GM19035 (cell line): ENCODE results near the gene TMEM263.
A peak's percentile ranks its signal among the peaks of the same experiment; 100 is the strongest.
"Not testable (repeated sequence)": the region's sequence is repeated elsewhere in the genome, so short reads cannot be mapped to it uniquely, and the experiment has no call there.

ENCODE experiments used
- ATAC-seq: cut with Tn5 transposase; IDR thresholded peaks from one replicate; pipeline ENCODE4 v1.9.1; 2021; ENCODE audit not compliant: unreplicated experiment

Gene TMEM263

DNA sequence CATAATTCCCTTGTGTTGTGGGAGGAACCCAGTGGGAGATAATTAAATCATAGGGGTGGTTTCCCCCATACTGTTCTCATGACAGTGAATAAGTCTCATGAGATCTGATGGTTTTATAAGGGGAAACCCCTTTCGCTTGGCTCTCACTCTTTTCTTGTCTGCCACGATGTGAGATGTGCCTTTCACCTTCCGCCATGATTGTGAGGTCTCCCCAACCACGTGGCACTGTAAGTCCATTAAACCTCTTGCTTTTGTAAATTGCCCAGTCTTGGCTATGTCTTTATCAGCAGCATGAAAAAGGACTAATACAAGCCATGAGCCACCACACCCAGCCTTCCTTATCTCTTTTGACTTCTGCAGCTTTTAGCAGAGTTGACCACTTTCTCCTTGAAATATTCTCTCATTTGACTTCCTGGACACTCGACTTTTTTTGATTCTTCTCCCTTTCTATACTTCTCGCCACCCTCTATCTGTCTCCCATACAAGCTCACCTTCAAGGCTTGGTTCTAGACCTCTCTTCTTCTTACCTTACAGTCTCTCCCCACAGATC is 29.0 kb downstream of the TMEM263 start:
- ATAC-seq = no peak

DNA sequence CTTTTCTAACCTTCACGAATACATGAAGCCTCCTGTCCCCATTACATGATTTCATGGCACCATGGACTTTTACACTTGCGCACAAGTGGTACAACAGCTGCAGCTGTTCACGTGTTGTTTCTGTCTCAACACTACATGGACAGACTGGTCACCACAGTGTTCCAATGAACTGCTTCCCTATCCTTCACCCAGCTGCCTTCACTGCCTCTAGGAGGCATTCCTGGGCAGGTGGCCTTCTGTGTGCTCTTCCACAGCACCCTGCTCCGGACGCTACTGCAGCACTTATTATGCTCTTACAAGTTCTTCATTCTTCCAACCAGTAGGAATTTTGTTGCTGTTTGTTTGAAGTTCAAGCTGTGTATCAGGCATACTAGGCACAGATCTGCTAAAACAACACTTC is 29.8 kb downstream of the TMEM263 start:
- no peak for ATAC-seq

DNA sequence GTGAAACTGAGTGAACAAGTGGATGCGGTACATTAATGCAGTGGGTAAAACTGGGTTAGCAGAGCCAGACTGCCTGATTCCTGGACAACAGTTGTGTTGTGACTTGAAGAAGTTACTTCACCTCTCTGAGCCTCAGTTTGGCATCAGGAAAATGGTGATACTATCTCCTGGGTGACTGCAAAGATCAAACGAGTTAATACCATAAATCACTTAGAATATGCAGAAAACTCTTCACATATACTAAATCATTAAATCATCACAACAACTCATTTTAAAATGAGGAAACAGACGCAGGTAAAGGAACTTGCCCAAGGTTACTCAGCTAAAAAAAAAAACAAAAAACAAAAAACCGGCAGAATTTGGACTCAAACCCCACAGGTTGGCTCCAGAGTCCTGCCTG is 30.4 kb downstream of the TMEM263 start:
- no peak for ATAC-seq

DNA sequence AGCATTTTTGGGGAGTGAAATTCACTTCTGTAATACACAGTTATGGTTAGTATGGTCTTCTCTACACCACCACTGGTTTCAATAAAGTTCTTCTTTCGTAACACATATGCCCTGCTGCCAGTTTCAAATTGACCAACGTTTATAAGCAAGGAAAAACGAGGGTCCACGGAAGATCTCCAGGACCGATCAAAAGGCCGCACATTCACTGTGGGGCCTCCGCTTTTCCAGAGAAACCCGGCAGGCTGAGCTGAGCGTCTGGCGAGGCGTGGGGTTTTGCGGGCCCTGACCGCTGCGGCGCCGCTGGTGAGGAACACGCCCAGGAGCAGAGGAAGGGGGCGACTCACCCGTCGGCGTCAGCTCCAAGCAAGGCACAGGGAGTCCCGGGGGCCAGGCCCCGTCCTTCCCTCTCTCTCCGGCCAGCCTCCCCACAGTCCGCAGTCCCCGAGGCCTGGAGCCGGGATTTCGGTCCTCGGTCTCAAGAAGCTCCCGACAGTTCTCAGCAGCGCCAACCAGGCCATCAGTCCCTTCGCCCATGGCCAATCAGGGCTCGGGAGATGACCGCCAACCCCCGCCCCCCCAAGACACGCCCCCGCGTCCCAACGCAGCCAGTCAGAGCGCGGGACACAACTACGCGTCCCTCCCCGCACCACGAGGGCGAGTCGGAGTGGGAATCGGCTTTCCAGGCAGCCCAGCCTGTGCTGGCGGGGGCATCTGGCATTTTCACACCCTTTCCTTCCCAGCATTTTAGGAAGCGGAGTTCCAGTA is 31.1 kb downstream of the TMEM263 start, which contains the start of gene MTERF2:
MTERF2 (minus strand) TSS at position 522 of the 765 bp plus-strand sequence. CDS start 8,432 bp downstream, outside the sequence.
- peak; percentile 94 for ATAC-seq

DNA sequence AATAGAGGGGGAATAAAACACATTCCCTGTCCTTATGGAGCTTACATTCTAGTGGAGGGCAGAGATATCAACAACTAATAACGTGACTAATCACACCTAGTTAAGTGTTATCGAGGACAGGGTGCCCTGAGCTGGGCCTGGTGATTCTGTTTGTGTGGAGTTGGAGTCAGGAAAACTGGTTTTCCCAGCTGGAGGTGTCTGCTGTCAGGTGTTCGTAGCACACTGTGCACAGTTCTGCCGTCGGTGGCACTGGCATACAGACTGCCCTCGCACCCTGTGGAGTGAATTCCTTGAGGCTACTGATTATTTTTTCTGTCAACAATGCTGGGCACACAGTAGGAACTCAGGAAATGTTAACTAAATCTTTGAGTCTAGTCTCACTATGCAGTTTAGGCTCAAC is 32.1 kb downstream of the TMEM263 start:
- ATAC-seq = no peak

DNA sequence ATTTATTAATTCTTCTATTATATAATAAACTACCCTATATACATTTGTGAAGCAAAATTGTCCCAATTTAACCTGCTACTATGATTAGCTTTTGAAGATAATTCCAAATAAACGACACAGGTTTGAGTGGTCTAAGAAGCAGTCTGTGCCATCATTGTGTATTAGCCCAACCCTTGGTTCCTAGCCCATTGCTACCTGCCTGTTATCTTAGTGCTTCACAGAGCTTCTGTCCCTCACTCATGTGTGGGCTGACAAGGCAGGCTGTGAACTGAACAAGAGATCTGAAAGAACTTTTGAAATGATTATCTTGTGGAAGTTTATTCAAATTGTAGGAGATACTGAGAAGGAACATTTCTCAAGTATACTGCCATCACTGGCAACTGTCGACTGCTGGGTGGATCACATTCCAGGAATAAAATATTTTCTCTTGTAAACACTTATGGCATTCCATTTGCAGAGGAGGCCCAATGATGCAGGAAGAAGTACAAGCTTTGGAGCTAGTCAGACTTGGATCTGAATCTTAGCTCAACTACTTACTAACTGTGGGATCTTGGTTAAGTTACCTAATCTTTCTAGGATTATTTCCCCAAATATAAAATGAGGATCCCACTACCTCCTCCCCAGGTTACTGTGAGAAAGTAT is 39.0 kb downstream of the TMEM263 start:
- no peak for ATAC-seq

DNA sequence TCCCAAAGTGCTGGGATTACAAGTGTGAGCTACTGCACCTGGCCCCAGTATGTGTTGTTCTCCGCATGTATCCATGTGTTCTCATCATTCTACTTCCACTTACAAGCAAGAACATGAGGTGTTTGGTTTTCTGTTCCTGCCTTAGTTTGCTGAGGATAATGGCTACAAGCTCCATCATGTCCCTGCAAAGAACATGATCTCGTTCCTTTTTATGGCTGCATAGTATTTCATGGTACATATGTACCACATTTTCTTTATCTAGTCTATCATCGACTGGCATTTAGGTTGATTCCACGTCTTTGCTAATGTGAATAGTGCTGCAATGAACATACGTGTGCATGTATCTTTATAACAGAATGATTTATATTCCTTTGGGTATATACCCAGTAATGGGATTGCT is 40.4 kb downstream of the TMEM263 start:
- not testable (repeated sequence) for ATAC-seq

DNA sequence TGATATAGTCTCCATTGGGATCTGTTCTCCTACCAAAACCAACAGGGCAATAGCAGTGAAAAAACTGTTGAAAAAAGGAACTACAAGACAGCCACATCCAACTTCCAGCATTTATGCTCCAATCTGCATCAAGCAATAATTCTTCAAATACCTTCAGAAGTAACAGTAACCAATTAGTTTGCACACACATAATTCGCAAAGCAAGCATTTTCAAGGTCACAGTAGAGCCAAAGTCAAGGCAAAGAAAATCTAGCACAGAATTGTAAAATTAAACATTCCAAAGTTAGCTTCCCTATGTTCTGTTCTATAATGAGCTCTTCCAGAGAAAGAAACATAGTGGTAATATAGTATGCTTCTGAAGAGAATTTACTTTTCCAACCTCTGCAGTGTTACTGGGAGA is 42.2 kb downstream of the TMEM263 start:
- no peak for ATAC-seq

DNA sequence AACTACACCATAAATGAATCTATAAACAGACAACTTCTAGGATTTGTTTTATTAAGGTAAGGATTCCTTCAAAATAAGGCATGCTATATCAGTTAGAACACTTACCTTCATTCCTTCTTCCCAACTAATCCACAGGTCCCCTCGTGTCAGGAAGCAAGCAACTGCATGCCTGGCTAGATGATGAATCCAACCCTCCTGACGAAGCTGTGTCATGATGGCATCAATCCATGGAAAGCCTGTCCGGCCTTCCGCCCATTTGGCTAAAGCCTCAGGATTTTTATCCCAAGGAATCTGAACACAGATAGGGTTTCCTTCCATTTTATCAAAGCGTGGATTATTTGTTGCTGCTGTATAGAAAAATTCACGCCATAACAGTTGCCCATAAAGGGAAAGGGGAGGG is 43.7 kb downstream of the TMEM263 start:
- ATAC-seq = no peak

DNA sequence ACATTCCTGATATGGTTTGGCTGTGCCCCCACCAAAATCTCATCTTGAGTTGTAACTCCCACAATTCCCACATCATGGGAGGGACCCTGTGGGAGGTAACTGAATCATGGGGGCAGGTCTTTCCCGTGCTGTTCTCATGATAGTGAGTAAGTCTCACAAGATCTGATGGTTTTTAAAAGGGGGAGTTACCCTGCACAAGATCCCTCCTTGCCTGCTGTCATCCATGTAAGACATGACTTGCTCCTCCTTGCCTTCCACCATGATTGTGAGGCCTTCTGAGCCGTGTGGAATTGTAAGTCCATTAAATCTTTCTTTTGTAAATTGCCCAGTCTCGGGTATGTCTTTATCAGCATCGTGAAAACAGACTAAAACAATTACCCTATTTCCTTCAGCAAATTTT is 47.0 kb downstream of the TMEM263 start:
- ATAC-seq = not testable (repeated sequence)

DNA sequence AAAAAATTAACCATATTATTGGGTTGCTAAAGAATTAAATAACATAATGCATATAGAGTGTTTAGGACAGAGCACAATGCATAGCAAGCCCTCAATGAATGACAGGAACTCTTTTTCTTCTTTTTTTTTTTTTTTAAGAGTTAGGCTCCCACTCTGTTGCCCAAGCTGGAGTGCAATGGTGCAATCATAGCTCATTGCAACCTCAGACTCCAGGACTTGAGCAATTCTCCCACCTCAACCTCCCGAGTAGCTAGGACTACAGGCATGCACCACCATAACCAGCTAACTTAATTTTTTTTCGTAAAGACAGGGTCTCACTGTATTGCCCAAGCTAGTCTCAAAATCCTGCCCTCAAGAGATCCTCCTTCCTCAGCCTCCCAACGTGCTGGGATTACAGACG is 51.7 kb downstream of the TMEM263 start:
- no peak for ATAC-seq

DNA sequence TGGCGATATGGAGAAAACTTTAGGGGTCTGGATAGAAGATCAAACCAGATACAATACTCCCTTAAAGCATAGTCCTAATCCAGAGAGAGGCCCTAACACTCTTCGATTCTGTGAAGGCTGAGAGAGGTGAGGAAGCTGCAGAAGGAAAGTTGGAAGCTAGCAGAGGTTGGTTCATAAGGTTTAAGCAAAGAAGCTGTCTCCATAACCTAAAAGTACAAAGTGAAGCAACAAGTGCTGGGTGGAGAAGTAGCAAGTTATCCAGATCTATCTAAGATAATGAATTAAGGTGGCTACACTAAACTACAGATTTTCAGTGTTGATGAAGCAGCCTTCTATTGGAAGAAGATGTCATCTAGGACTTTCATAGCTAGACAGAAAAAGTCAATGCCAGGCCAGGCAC is 55.8 kb downstream of the TMEM263 start:
- ATAC-seq = no peak

DNA sequence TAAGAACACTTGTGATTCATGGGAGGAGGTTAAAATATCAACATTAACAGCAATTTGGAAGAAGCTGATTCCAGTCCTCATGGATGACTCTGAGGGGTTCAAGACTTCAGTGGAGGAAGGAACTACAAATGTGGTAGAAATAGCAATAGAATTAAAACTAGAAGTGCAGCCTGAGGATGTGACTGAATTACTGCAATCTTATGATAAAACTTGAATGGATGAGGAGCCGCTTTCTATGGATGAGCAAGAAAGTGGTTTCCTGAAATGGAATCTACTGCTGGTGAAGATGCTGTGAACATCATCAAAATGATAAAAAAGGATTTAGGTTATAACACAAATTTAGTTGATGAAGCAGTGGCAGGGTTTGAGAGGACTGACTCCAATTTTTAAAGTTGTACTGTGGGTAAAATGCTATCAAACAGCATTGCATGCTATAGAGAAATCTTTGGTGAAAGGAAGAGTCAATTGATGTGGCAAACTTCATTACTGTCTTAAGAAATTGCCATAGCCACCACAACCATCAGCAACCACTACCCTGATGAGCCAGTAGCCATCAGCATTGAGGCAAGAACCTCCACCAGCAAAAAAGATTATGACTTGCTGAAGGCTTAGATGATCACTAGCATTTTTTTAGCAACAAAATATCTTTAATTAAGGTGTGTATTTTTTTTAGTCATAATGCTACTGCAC is 57.2 kb downstream of the TMEM263 start:
- ATAC-seq = no peak

DNA sequence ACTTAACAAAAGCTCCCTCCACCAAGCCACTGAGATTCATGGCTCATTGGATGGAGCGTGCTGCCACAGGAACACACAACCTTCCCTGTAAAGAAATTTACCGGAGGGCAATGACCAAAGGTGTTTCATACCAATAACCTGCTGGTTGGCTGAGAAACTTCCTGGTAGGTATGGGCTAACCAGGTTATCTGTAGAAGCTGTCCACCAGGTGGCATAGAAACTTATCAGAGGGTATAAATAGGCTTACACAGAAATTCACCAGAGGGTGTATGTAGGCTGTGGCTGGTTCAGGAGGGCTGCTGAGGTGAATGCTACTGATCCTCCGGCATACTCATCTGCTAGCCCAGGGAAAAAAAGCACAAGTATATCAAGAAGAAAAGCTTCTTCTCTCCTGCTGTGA is 58.3 kb downstream of the TMEM263 start:
- no peak for ATAC-seq

DNA sequence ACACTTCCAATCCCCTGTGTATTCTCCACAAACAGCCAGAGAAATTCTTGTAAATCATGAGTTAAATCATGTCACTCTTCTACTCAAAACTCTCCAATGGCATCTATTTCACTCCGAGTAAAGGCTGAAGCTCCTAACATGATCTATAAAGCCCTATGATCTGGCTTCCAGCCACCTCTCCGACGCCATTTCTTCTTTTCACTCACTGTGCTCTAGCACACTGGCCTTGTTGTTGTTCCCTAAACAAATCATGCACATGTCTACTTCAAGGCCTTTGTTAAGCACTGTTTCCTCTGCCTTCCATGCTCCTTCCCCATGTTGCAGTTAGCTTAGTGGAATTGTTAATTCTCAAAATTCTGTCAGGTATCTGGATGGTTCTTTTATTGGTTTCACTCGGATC is 61.3 kb downstream of the TMEM263 start:
- ATAC-seq = no peak

DNA sequence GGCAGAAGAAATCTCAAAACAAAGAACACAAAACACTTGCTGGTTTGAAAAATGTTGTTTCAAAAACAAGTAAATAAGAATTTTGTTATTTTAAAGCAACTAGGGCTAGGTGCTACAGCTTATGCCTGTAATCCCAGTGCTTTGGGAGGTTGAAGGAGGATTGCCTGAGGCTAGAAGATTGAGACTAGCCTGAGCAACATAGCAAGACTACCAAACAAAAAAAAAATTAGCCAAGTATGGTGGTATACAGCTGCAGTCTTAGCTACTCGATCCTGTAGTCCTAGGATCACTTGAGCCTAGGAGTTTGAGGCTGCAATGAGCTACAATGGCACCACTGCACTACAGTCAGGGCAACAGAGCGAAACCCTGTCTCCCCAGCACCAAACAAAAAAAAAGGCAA is 63.8 kb downstream of the TMEM263 start:
- no peak for ATAC-seq
